Measurements from ENCODE around the gene CHIT1.

DNA sequence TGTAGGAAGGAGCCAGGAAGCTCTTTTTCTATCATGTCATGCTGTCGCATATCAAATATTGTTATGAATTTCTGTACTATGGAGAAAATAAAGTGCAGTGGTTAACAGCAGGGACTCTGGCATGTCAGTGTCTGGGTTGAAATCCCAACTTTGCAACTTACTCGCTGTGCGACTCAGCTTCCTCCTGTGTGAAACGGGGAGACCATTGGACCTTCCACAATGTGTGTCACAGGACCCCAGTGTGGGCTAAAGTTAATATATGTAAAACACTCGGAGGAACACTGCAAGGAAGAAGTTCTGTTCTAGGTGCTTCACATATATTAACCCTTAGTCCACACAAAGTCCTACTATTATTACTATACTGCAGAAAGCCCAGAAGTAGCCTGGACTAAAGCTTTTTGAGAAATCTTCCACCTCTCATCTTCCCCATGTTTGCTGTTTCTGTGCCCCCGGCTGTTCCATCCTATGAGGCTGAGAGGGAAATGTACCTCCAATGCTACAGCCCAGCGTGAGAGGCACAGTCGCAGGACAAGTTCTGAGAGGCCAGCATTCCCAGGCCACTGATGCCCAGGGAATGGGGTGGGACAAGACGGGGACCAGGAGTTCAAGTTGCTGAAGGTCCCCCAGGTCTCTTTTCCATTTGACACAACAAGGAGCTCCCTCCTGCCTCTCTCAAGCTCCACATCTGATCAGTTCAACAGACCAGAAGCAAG, 1.9 kb downstream of the CHIT1 start:
- TF ChIP-seq POLR2AphosphoS5 (IDR thresholded peaks at IDR 0.05; ENCODE audit: borderline replicate concordance, low read depth, low read length) (no peak), EZH2 (IDR thresholded peaks at IDR 0.05) (no peak), FOXP2 (optimal IDR thresholded peaks at IDR 0.05; ENCODE audit: control extremely low read depth, extremely low read length, insufficient read depth) (no peak)
